IPS DF 6.9 (cell line): Measurements from ENCODE around the gene ZIC5.
A peak's percentile ranks its signal among the peaks of the same experiment; 100 is the strongest.

Experiments used
- DNase-seq: peaks from one replicate; pipeline ENCODE4 v3.0.0-alpha.2; 2013; ENCODE audit warnings: low read depth, low spot score
- H3K27ac ChIP-seq: one replicate; pipeline ENCODE4 v1.5.1; 2013; ENCODE audit warnings: low read length, control low read depth
- H3K27me3 ChIP-seq: 2 replicates; pipeline ENCODE4 v1.6.1; 2013; ENCODE audit warnings: mild to moderate bottlenecking, low read length; ENCODE audit not compliant: control insufficient read depth, insufficient read depth
- H3K36me3 ChIP-seq: 2 replicates; pipeline ENCODE4 v1.6.1; 2013; ENCODE audit warnings: low read length; ENCODE audit not compliant: control insufficient read depth, insufficient read depth
- H3K4me1 ChIP-seq: 2 replicates; pipeline ENCODE4 v1.6.1; 2013; ENCODE audit warnings: low read length; ENCODE audit not compliant: control insufficient read depth, insufficient read depth
- H3K4me3 ChIP-seq: 2 replicates; pipeline ENCODE4 v1.5.1; 2013; ENCODE audit warnings: mild to moderate bottlenecking, low read length
- H3K9me3 ChIP-seq: 2 replicates; pipeline ENCODE4 v1.6.1; 2013; ENCODE audit warnings: low read length, inconsistent platforms; ENCODE audit not compliant: control insufficient read depth, insufficient read depth
- WGBS: extraction: QIAGEN DNeasy Blood & Tissue Kit; methylation state at CpG from one replicate; pipeline ENCODE4 v1.1.7; 2013; ENCODE audit warnings: mixed read lengths, missing lambda C conversion rate; ENCODE audit not compliant: insufficient read length, insufficient coverage; 5-methylcytosine and 5-hydroxymethylcytosine counted together

The ZIC5 gene

DNA sequence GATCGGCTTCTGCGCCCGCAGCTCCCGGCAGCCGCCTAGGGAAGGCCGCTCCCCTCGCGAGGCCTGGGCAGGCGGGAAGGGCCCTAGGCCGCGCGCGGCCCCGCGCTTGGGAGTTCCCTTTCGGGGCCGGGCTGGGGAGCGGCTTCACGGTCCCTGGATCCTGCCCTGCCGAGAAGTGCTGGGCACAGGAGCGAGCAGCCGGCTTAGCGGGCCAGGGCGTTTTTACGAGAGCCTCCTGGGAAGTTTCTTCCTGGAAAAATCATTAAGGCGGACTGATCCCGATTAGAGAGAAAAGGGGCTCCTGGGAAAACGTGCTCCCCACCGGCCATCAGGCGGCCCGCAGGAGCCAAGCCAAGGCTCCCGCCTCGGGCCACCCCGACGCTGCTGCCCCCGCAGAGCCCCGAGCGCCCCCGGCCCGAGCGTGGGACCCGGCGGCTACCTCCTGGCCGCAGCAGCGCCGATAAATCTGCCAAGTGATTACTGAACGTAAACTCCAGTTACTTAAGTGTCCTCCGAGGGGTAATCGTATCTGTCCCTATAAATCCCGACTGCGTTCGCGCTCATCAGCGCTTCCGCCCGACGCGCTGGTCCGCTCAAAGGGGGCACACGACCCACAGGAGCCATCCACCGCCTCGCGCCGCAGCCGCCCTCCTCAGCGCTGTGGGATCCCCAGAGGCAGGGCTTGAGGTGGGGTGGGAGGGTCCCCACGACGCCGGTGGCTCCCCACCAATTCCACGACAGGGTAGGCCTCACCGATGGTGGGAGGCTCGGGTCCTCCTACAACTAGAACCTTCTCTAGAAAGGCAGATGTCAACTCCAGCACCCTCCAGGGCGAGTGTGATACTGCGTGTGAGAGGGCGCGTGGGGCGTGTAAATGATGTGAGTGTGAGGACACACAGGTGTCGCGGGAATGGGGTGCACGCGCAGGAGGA lies 2.8 kb downstream of the ZIC5 start:
- no peak overlapping the region for H3K27ac ChIP-seq
- no peaks in the 10 kb centered on the region; the same call in 1 of the 2 replicates for H3K27me3 ChIP-seq
- H3K36me3 ChIP-seq, result peaks cover 11% of the 10 kb centered on the region
- H3K4me1 ChIP-seq, result peaks cover 4% of the 10 kb centered on the region
- DNase-seq, result no peak
- no peaks in the 10 kb centered on the region for H3K9me3 ChIP-seq
- WGBS, result no CpG with 5 or more reads among the region's 81 CpGs
- H3K4me3 ChIP-seq, result peak overlapping the region; percentile 92

DNA sequence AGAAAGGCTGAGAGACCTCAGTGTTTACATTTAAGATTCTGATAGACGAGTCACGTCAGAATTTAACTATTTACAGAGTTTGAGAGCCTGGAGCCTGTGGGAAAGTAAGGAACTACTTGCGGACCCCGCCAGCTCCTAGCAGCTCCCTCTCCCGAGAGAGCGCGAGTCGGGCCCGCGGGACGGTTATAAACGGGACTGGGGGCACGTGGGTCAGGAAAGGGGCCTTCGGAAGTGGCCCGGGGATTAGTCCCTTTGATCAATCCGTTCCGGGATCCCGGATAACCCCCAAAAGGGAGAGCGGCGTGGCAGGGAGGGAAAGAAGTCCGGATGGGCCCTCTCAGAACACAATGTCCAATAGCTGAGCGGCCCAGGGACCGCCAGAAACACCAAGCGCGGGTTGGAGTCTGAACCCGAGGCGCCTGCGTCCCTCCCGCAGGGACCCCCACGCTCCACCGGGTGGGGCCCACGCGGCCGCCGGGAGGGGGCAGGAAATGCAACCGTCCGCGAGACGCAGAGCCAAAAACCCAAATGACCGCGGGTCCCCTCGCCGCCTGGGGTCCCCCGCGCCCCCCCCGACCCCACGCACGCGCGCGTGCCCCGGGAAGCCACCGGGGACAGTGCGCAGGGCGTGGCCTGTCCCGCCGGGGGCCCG lies 3.6 kb downstream of the ZIC5 start:
- WGBS, result no CpG with 5 or more reads among the region's 58 CpGs
- H3K27me3 ChIP-seq, result no peaks in the 10 kb centered on the region; the same call in 1 of the 2 replicates
- peaks cover 4% of the 10 kb centered on the region for H3K4me1 ChIP-seq
- no peaks in the 10 kb centered on the region for H3K9me3 ChIP-seq
- no peak for DNase-seq
- H3K27ac ChIP-seq, result no peak overlapping the region
- H3K36me3 ChIP-seq, result peaks cover 11% of the 10 kb centered on the region
- peak overlapping the region; percentile 92 for H3K4me3 ChIP-seq

GRCh38 chr13:99967498-99967868 lies 4.1 kb downstream of the ZIC5 start:
- Histone ChIP-seq H3K9me3 (no peaks in the 10 kb centered on the region), H3K4me1 (peaks cover 4% of the 10 kb centered on the region), H3K36me3 (peaks cover 11% of the 10 kb centered on the region), H3K4me3 (peak overlapping the region; percentile 92; the same call in 1 of the 2 replicates), H3K27ac (no peak overlapping the region), H3K27me3 (no peaks in the 10 kb centered on the region; the same call in 1 of the 2 replicates)
- WGBS, result no CpG with 5 or more reads among the region's 9 CpGs
- DNase-seq, result no peak

DNA sequence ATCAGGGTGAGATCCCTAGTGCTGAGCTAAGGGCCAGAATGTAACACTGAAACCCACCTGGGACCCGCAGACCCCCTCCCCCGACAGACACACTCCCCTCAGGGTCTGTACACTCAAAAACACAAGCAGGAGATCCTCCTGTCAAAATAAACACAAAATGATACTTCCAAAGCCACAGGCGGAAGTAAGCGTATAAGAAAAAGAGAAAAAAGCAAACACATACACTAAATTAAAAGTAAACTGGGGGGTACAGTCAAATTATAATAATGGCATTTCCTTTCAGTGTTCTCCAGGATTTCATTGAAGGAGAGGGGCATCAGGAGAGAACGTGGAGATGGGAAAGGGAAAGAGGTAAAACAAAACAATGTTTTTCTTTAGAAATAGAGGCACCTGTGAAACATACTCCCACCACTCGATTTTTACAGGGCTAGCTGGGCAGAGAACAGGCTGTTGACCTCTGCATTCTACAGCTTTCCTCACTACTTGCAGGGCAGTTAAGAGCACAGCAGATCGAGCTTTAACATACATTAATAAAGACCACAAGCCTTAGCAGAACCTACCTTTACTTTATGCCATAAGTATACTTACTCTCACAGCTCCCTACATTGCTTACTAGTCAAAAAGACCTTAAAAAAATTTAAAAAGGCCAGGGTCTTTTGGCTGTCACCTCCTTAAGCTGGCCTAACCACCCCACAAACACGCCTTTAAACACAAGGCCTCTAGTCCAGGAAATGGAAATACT lies 5.3 kb downstream of the ZIC5 start:
- Histone ChIP-seq H3K27ac (no peak overlapping the region), H3K9me3 (no peaks in the 10 kb centered on the region), H3K36me3 (peaks cover 11% of the 10 kb centered on the region), H3K27me3 (no peaks in the 10 kb centered on the region; the same call in 1 of the 2 replicates), H3K4me1 (peaks cover 5% of the 10 kb centered on the region), H3K4me3 (no peak overlapping the region)
- no CpG with 5 or more reads among the region's 8 CpGs for WGBS
- no peak for DNase-seq

- WGBS, result no CpG with 5 or more reads among the region's 9 CpGs
- peaks cover 9% of the 10 kb centered on the region for H3K4me1 ChIP-seq
- peaks cover 11% of the 10 kb centered on the region for H3K36me3 ChIP-seq
- H3K27me3 ChIP-seq, result peaks cover 5% of the 10 kb centered on the region
- H3K9me3 ChIP-seq, result no peaks in the 10 kb centered on the region
- no peak overlapping the region for H3K27ac ChIP-seq
- no peak overlapping the region for H3K4me3 ChIP-seq
- DNase-seq, result no peak
Observed at GRCh38 chr13:99965329-99966000, 6.1 kb downstream of the ZIC5 start.

GRCh38 chr13:99963816-99964339 lies 7.7 kb downstream of the ZIC5 start:
- H3K27me3 ChIP-seq, result peaks cover 15% of the 10 kb centered on the region
- H3K27ac ChIP-seq, result no peak overlapping the region
- peaks cover 6% of the 10 kb centered on the region for H3K36me3 ChIP-seq
- no peaks in the 10 kb centered on the region for H3K9me3 ChIP-seq
- WGBS, result no CpG with 5 or more reads among the region's 3 CpGs
- H3K4me1 ChIP-seq, result peaks cover 5% of the 10 kb centered on the region; the same call in 1 of the 2 replicates
- no peak for DNase-seq
- H3K4me3 ChIP-seq, result no peak overlapping the region

DNA sequence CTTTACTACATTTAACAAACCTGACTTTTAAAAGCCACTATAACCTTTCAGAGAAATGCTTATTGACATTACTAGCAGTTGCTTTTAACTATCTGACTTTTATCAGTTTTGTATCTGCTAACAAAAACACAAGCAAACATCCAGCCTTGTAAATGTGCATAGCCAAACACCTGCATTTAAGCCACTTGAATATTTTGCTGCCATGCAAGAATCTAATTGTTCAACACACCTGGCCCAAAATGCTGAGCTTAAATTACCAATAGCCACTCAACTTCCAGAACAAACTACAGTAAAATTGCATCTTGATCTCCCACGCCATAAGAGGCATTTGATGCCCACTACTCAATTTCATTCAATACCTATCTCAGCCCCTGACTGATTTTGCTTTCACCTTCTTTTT lies 9.3 kb downstream of the ZIC5 start:
- H3K4me1 ChIP-seq, result peaks cover 5% of the 10 kb centered on the region; the same call in 1 of the 2 replicates
- H3K4me3 ChIP-seq, result no peak overlapping the region
- H3K27ac ChIP-seq, result no peak overlapping the region
- DNase-seq, result no peak
- no CpG with 5 or more reads among the region's 1 CpG for WGBS
- H3K27me3 ChIP-seq, result peaks cover 15% of the 10 kb centered on the region
- no peaks in the 10 kb centered on the region for H3K9me3 ChIP-seq
- peaks cover 5% of the 10 kb centered on the region; the same call in 1 of the 2 replicates for H3K36me3 ChIP-seq

- no peak for DNase-seq
- peaks cover 15% of the 10 kb centered on the region for H3K27me3 ChIP-seq
- no CpG with 5 or more reads among the region's 8 CpGs for WGBS
- no peak overlapping the region for H3K4me3 ChIP-seq
- H3K9me3 ChIP-seq, result no peaks in the 10 kb centered on the region
- H3K36me3 ChIP-seq, result peaks cover 5% of the 10 kb centered on the region; the same call in 1 of the 2 replicates
- no peak overlapping the region for H3K27ac ChIP-seq
- H3K4me1 ChIP-seq, result peaks cover 5% of the 10 kb centered on the region
Observed at GRCh38 chr13:99961636-99962035, 9.9 kb downstream of the ZIC5 start.

GRCh38 chr13:99960663-99961311 lies 10.8 kb downstream of the ZIC5 start:
- no peak overlapping the region for H3K27ac ChIP-seq
- no peak overlapping the region for H3K4me3 ChIP-seq
- H3K36me3 ChIP-seq, result peaks cover 5% of the 10 kb centered on the region; the same call in 1 of the 2 replicates
- no CpG with 5 or more reads among the region's 13 CpGs for WGBS
- H3K4me1 ChIP-seq, result peaks cover 5% of the 10 kb centered on the region
- peaks cover 20% of the 10 kb centered on the region for H3K27me3 ChIP-seq
- H3K9me3 ChIP-seq, result no peaks in the 10 kb centered on the region
- no peak for DNase-seq
